GM23338 (cell line): ENCODE data around the gene HNRNPA2B1.

ENCODE experiments used
- CREB1 ChIP-seq: fragments of 250-450 bp; sonication (Bioruptor Pico); IDR thresholded peaks from 2 replicates; pipeline ENCODE4 v1.5.0; 2020; ENCODE audit warnings: low read depth, mild to moderate bottlenecking, moderate library complexity
- EZH2 ChIP-seq: fragments of 200-600 bp; sonication (generic); IDR thresholded peaks from one replicate; pipeline ENCODE4 v1.8.0; 2017; ENCODE audit warnings: antibody characterized with exemption, mild to moderate bottlenecking, low read depth; ENCODE audit not compliant: unreplicated experiment
- EZH2phosphoT487 ChIP-seq: fragments of 200-600 bp; sonication (generic); IDR thresholded peaks from one replicate; pipeline ENCODE4 v1.8.1; 2018; ENCODE audit warnings: antibody characterized with exemption; ENCODE audit not compliant: unreplicated experiment
- JUNB ChIP-seq: IDR thresholded peaks from one replicate; pipeline ENCODE4 v1.6.1; 2016; ENCODE audit warnings: antibody characterized with exemption; ENCODE audit not compliant: unreplicated experiment
- TF ChIP-seq, protein P1 (sequence below), 2 experiments: fragments of 200-600 bp in 1 of 2; sonication (generic) in 1 of 2; conservative IDR thresholded peaks; 2 replicates each; pipeline versions ENCODE4 v1.5.1 to v1.6.1; 2016 to 2017; ENCODE audit warnings: antibody characterized with exemption in 2 of 2, low read depth in 2 of 2, mild to moderate bottlenecking in 2 of 2, moderate library complexity in 1 of 2

DNA sequence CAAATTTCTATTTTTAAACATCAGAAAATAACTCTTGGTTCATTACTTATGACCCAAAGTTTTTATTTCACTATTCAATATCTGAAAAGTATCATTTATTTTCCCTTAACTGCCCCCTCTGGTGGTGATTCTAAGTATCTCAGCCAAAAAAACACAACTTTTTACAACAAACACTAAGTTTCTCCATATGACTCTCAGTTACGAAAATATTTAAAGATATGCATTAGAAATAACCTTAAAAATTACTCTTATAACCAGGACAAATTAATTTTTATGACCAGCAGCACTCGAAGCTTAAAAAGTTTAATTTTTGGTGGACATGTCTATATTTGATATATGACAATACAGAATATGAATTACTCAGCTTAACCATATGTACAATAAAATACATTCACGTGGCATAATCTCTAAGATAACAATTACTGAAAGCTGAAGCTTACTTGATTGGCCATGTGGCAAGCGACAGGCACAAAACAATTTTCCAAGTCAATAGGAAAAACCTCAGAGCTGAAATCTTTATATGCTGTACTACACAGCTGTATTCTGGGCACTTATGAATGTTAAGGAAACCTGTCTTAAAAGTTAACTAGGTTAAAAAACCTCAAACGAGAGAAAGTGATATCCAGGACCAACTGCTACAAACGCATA lies 2.3 kb downstream of the HNRNPA2B1 start:
- no peak for TF ChIP-seq JUNB
- TF ChIP-seq, protein P1, sequence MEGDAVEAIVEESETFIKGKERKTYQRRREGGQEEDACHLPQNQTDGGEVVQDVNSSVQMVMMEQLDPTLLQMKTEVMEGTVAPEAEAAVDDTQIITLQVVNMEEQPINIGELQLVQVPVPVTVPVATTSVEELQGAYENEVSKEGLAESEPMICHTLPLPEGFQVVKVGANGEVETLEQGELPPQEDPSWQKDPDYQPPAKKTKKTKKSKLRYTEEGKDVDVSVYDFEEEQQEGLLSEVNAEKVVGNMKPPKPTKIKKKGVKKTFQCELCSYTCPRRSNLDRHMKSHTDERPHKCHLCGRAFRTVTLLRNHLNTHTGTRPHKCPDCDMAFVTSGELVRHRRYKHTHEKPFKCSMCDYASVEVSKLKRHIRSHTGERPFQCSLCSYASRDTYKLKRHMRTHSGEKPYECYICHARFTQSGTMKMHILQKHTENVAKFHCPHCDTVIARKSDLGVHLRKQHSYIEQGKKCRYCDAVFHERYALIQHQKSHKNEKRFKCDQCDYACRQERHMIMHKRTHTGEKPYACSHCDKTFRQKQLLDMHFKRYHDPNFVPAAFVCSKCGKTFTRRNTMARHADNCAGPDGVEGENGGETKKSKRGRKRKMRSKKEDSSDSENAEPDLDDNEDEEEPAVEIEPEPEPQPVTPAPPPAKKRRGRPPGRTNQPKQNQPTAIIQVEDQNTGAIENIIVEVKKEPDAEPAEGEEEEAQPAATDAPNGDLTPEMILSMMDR (conservative IDR thresholded peaks at IDR 0.05; ENCODE audit: low read depth in 2 of 2) = peak in 1 of 2 experiments; percentile 91; a peak in 3 of 4 replicates
- TF ChIP-seq EZH2phosphoT487 = no peak
- no peak for TF ChIP-seq EZH2
- no peak for TF ChIP-seq CREB1 (CRISPR knock-in tag)
